Chondrocyte (in vitro differentiated cells): ENCODE data around the gene MKI67. TPM values are rescaled to one million over a fixed set of nuclear protein-coding genes. Genes with fewer than 3 reads are reported as not detected.
"Not testable (repeated sequence)": the region's sequence is repeated elsewhere in the genome, so short reads cannot be mapped to it uniquely, and the experiment has no call there.

ENCODE experiments used
- DNase-seq: peaks from one replicate; pipeline ENCODE4 v3.0.0; 2021; ENCODE audit warnings: mixed read lengths, low spot score
- H3K27ac Mint-ChIP-seq: one replicate; pipeline ENCODE4 v1.8.0; 2021; ENCODE audit warnings: mild to moderate bottlenecking, moderate library complexity, mixed read lengths; ENCODE audit not compliant: unreplicated experiment
- H3K27me3 Mint-ChIP-seq: 2 replicates; pipeline ENCODE4 v1.8.0; 2021; ENCODE audit warnings: low read depth, mixed read lengths
- H3K36me3 Mint-ChIP-seq: 2 replicates; pipeline ENCODE4 v1.8.0; 2021; ENCODE audit warnings: low read depth, mixed read lengths
- H3K4me1 Mint-ChIP-seq: 2 replicates; pipeline ENCODE4 v1.8.0; 2021; ENCODE audit warnings: low read depth, mild to moderate bottlenecking, mixed read lengths
- H3K4me3 Mint-ChIP-seq: one replicate; pipeline ENCODE4 v1.8.0; 2021; ENCODE audit warnings: mild to moderate bottlenecking, moderate library complexity, mixed read lengths; ENCODE audit not compliant: unreplicated experiment
- H3K9me3 Mint-ChIP-seq: 2 replicates; pipeline ENCODE4 v1.8.0; 2021; ENCODE audit warnings: low read depth, mixed read lengths
- total RNA-seq: library from RNA; stranded (reverse); gene quantifications from 3 replicates; pipeline ENCODE4 v1.2.1, GENCODE V29; 2021
- TF ChIP-seq, protein P1 (sequence below): fragments of 200-600 bp; sonication (generic); IDR thresholded peaks from 2 replicates; pipeline ENCODE4 v1.5.0; 2021; ENCODE audit warnings: antibody characterized with exemption, mild to moderate bottlenecking, moderate library complexity

Gene MKI67
- total RNA-seq, 1 donor from 2014 or later: 17.1 TPM

DNA sequence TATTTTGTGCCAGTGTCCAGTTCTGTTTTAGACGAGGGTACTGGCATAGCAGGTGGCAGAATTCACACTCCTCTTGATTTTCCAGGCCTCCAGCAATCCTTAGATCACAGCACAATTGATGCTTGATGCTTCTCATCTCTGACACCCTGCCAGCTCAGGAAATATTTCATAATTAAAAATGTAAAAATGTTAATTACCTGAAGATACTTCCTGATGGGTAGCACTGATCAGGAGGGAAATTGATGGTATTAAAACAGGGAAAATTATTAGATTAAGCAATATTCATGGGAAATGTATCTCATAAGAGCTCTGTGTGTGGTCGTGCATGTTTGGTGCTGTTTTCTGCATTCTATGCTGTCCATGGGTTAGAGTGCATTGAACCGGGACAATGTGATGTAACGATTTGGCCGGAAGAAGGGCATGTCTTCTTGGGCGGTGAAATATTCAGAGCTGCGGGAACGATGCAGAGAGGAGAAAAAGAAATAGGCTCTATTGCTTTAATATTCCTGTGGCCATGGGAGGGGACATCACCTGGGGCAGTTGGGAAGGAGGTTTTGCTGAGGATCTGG, 43.7 kb upstream of the MKI67 start:
- H3K27ac Mint-ChIP-seq: no peak overlapping the region
- H3K4me3 Mint-ChIP-seq: no peak overlapping the region
- H3K4me1 Mint-ChIP-seq: no peaks in the 10 kb centered on the region
- peaks cover 4% of the 10 kb centered on the region for H3K36me3 Mint-ChIP-seq
- H3K27me3 Mint-ChIP-seq: peaks cover 16% of the 10 kb centered on the region
- DNase-seq: no peak
- TF ChIP-seq, protein P1, sequence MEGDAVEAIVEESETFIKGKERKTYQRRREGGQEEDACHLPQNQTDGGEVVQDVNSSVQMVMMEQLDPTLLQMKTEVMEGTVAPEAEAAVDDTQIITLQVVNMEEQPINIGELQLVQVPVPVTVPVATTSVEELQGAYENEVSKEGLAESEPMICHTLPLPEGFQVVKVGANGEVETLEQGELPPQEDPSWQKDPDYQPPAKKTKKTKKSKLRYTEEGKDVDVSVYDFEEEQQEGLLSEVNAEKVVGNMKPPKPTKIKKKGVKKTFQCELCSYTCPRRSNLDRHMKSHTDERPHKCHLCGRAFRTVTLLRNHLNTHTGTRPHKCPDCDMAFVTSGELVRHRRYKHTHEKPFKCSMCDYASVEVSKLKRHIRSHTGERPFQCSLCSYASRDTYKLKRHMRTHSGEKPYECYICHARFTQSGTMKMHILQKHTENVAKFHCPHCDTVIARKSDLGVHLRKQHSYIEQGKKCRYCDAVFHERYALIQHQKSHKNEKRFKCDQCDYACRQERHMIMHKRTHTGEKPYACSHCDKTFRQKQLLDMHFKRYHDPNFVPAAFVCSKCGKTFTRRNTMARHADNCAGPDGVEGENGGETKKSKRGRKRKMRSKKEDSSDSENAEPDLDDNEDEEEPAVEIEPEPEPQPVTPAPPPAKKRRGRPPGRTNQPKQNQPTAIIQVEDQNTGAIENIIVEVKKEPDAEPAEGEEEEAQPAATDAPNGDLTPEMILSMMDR: no peak
- H3K9me3 Mint-ChIP-seq: peaks cover 32% of the 10 kb centered on the region

DNA sequence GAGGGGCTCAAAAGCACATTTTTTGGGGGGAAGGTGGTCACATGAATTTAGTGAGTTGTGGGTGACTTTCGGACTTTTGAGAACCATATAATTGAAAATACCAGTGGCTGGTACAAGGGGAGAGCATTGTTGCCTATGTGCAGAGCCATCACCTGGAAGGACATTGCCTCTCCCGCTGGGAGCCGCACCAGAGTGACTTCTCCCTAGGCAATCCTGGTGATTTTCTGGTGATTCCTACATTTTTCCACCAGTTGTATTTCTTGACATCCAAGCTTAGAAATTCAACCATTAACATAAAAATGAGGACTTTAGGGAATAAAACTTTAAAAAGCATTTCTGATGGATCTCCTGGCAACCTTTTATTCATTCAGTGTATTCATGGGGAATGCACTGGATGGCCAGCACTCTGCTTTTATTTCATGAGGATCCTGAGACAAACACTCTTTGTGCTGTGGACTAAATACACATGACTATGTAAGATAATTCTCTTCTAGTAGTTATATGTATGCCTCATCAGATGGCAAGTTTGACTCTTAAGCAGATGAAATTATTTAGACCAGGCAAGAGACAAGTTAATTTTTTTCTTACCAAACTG, 41.8 kb upstream of the MKI67 start:
- Mint-ChIP-seq H3K4me3 (no peak overlapping the region), H3K36me3 (no peaks in the 10 kb centered on the region), H3K9me3 (peaks cover 16% of the 10 kb centered on the region), H3K27me3 (peaks cover 18% of the 10 kb centered on the region), H3K27ac (no peak overlapping the region), H3K4me1 (no peaks in the 10 kb centered on the region)
- TF ChIP-seq, protein P1: no peak
- DNase-seq: no peak

DNA sequence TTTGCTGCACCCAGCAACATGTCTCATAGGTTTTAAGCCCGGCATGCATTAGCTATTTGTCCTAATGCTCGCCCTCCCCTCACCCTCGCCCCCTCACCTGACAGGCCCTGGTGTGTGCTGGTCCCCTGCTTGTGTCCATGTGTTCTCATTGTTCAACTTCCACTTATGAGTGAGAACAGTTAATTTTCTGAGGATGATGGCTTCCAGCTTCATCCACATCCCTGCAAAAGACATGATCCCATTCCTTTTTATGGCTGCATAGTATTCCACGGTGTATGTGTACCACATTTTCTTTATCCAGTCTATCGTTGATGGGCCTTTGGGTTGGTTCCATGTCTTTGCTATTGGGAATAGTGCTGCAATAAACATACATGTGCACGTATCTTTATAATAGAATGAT, 40.9 kb upstream of the MKI67 start:
- H3K9me3 Mint-ChIP-seq, H3K27ac Mint-ChIP-seq, H3K4me3 Mint-ChIP-seq, H3K36me3 Mint-ChIP-seq, DNase-seq, H3K4me1 Mint-ChIP-seq: not testable (repeated sequence)
- H3K27me3 Mint-ChIP-seq: peaks cover 20% of the 10 kb centered on the region

DNA sequence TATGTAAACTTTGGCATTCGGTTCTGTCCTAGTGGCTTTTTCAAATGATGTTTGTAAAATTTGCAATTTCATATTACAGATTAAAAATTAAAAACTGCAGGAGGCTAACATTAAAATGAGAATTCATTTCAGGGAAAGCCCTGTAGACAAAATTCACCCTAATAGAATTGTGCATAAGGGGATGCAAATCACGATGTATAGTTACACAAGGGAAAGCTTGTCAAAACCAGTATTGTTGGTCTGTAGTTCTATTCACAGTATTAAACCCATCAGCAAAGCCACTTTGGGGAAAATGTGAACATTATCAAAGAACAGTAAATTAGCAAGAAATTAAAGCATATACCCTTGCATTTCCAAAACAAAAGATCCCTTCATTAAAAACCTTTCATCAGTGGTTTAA, 39.9 kb upstream of the MKI67 start:
- no peak overlapping the region for H3K27ac Mint-ChIP-seq
- TF ChIP-seq, protein P1: no peak
- H3K27me3 Mint-ChIP-seq: peaks cover 26% of the 10 kb centered on the region
- H3K36me3 Mint-ChIP-seq: no peaks in the 10 kb centered on the region
- DNase-seq: no peak
- H3K4me3 Mint-ChIP-seq: no peak overlapping the region
- no peaks in the 10 kb centered on the region for H3K4me1 Mint-ChIP-seq
- H3K9me3 Mint-ChIP-seq: peaks cover 6% of the 10 kb centered on the region

DNA sequence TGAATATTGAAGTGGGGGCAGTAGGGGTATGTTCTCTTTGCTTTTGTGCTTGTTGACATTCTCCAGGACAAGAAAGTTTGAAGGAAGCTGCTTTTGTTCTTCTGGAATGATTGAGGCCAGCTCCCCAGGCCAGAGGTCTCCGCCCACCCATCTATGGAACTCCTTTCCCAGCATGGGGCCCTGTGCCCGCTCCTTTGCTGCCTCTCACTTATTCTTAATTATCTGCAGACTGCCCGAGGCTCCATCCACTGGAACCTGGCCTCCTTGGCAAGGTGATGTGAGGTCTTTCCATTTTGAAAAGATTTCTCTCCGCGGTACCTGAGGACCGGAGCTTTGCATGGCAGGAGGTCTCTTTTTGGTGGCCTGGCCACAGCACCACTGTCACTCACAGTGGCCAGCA, 39.3 kb upstream of the MKI67 start:
- no peak overlapping the region for H3K27ac Mint-ChIP-seq
- H3K27me3 Mint-ChIP-seq: peaks cover 29% of the 10 kb centered on the region
- no peaks in the 10 kb centered on the region for H3K36me3 Mint-ChIP-seq
- TF ChIP-seq, protein P1: no peak
- H3K4me1 Mint-ChIP-seq: no peaks in the 10 kb centered on the region
- H3K4me3 Mint-ChIP-seq: no peak overlapping the region
- DNase-seq: no peak
- H3K9me3 Mint-ChIP-seq: peaks cover 2% of the 10 kb centered on the region

DNA sequence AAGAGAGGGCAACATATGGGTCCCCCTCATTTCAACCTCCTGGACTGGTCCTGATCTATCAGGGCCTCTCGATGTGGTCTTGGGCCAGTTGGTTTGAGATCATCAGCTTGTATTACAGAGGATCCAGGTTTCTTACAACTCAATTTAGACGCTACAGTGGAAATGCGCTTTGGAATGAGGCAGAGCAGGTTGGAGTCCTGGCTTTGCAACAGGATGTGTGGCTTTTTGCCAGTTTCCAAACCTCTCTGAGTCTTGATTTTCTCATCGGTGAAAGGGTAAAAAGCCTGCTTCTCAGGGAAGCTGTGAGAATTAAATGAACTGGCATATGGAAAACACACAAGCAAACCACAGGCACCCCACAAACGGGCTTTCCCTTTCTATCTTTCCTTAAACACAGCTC, 37.5 kb upstream of the MKI67 start:
- H3K27ac Mint-ChIP-seq: no peak overlapping the region
- H3K36me3 Mint-ChIP-seq: no peaks in the 10 kb centered on the region

More for the DNA sequence above, 37.5 kb upstream of the MKI67 start:
- Mint-ChIP-seq H3K9me3 (peaks cover 2% of the 10 kb centered on the region), H3K27me3 (peaks cover 37% of the 10 kb centered on the region), H3K4me1 (no peaks in the 10 kb centered on the region), H3K4me3 (no peak overlapping the region)
- no peak for DNase-seq
- TF ChIP-seq, protein P1: no peak
